GM12878 (cell line): Measurements from ENCODE around the gene DNAJC5. TPM values are rescaled to one million over a fixed set of nuclear protein-coding genes. Genes with fewer than 3 reads are reported as not detected.

Source experiments
- ATAC-seq: fragments of 200-7000 bp; cut with Tn5 transposase; 3 replicates; pipeline ENCODE4 v1.9.1; 2020; ENCODE audit warnings: mild to moderate bottlenecking, moderate library complexity
- BruUV-seq: library from RNA; stranded (reverse); fragments of 400-500 nt; replicated peaks from 2 replicates; lab custom pipeline; 2021; lab: Mats Ljungman, UMichigan
- CTCF ChIA-PET: fragments of 300-600 bp; sonication (Branson Sonifier 250); formaldehyde crosslinking; extraction: SDS; loops from one replicate; lab custom pipeline; 2021; ENCODE audit warnings: inconsistent platforms; lab: Yijun Ruan, JAX
- POLR2A ChIA-PET: fragments of 350-600 bp; formaldehyde crosslinking; extraction: SDS; loops from one replicate; lab custom pipeline; 2021; ENCODE audit warnings: inconsistent platforms; lab: Charles Lee
- RAD21 ChIA-PET: fragments of 300-600 bp; sonication (Branson Sonifier 250); formaldehyde crosslinking; loops from one replicate; lab custom pipeline; 2023; ENCODE audit warnings: antibody characterized with exemption; ENCODE audit not compliant: unreplicated experiment; lab: Charles Lee
- SMC1A ChIA-PET: fragments of 300-600 bp; sonication (Branson Sonifier 250); formaldehyde crosslinking; loops from one replicate; lab custom pipeline; 2023; ENCODE audit not compliant: unreplicated experiment, uncharacterized antibody; lab: Charles Lee
- DNase-seq: peaks from one replicate; pipeline ENCODE4 v3.0.0-alpha.2; 2011; ENCODE audit warnings: low read depth, low spot score
- FAIRE-seq: peaks from 3 replicates; lab custom pipeline; 2011; peaks lifted over from hg19 to GRCh38; lab: Jason Lieb, UNC
- H2AFZ ChIP-seq: 2 replicates; pipeline ENCODE4 v1.6.0; 2011; ENCODE audit warnings: low read depth, low read length, control low read depth; ENCODE audit not compliant: control insufficient read depth
- H3K27ac ChIP-seq: 2 replicates; pipeline ENCODE4 v1.5.1; 2011; ENCODE audit warnings: control low read depth; ENCODE audit not compliant: control insufficient read depth, insufficient read depth
- H3K27me3 ChIP-seq, 2 experiments: replicated peaks in 1 of 2; 2 replicates each; pipeline versions ENCODE4 v1.6.0 to v1.6.1; 2011; ENCODE audit warnings: low read length in 1 of 2; ENCODE audit not compliant: control insufficient read depth in 2 of 2, insufficient read depth in 2 of 2
- H3K36me3 ChIP-seq, 2 experiments: 2 replicates each; pipeline ENCODE4 v1.5.1; 2011; ENCODE audit warnings: low read length in 1 of 2; ENCODE audit not compliant: control insufficient read depth in 2 of 2, insufficient read depth in 2 of 2
- H3K4me1 ChIP-seq: 2 replicates; pipeline ENCODE4 v1.6.1; 2011; ENCODE audit warnings: mild to moderate bottlenecking, low read length, moderate library complexity, mixed read lengths; ENCODE audit not compliant: control insufficient read depth, insufficient read depth
- H3K4me2 ChIP-seq: 2 replicates; pipeline ENCODE4 v1.6.0; 2011; ENCODE audit warnings: control low read depth; ENCODE audit not compliant: control insufficient read depth, insufficient read depth
- H3K4me3 ChIP-seq: fragments of 200-600 bp; sonication (generic); 2 replicates; pipeline ENCODE4 v1.5.1; 2016
- H3K79me2 ChIP-seq: 2 replicates; pipeline ENCODE4 v1.6.0; 2011; ENCODE audit warnings: low read length; ENCODE audit not compliant: control insufficient read depth, insufficient read depth
- H3K9ac ChIP-seq: 2 replicates; pipeline ENCODE4 v1.8.0; 2011; ENCODE audit warnings: low read length, control low read depth, mixed read lengths; ENCODE audit not compliant: control insufficient read depth, insufficient read depth
- H3K9me3 ChIP-seq: replicated peaks from 3 replicates; pipeline ENCODE4 v1.5.1; 2011; ENCODE audit warnings: mild to moderate bottlenecking, low read length; ENCODE audit not compliant: control insufficient read depth, insufficient read depth
- H4K20me1 ChIP-seq: 2 replicates; pipeline ENCODE4 v1.6.0; 2011; ENCODE audit not compliant: control insufficient read depth, insufficient read depth
- DPF2 ChIP-seq: fragments of 450-650 bp; IDR thresholded peaks from 2 replicates; pipeline ENCODE4 v1.6.1; 2017; ENCODE audit warnings: mild to moderate bottlenecking
- E2F8 ChIP-seq: fragments of 450-650 bp; IDR thresholded peaks from 2 replicates; pipeline ENCODE4 v1.6.1; 2018; ENCODE audit warnings: mild to moderate bottlenecking, low read depth, moderate library complexity; ENCODE audit not compliant: partially characterized antibody
- EED ChIP-seq: sonication (generic); IDR thresholded peaks from 2 replicates; pipeline ENCODE4 v1.6.1; 2016; ENCODE audit warnings: antibody characterized with exemption, low read depth
- FOS ChIP-seq: IDR thresholded peaks from 3 replicates; pipeline ENCODE4 v1.6.1; 2011; ENCODE audit warnings: borderline replicate concordance; ENCODE audit not compliant: insufficient read length; ENCODE audit errors: extremely low read depth
- MEF2A ChIP-seq: IDR thresholded peaks from 2 replicates; pipeline ENCODE4 v1.6.1; 2011; ENCODE audit warnings: low read depth, mild to moderate bottlenecking, low read length, moderate library complexity; ENCODE audit not compliant: insufficient read depth
- NR2C1 ChIP-seq: fragments of 450-650 bp; IDR thresholded peaks from 2 replicates; pipeline ENCODE4 v1.6.1; 2017; ENCODE audit warnings: antibody characterized with exemption, mild to moderate bottlenecking, moderate library complexity
- PKNOX1 ChIP-seq: fragments of 450-650 bp; IDR thresholded peaks from 2 replicates; pipeline ENCODE4 v1.6.1; 2016; ENCODE audit warnings: mild to moderate bottlenecking
- POLR2A ChIP-seq: IDR thresholded peaks from 2 replicates; pipeline ENCODE4 v1.6.1; 2011; ENCODE audit warnings: low read depth, mild to moderate bottlenecking, low read length
- RAD21 ChIP-seq: IDR thresholded peaks from 2 replicates; pipeline ENCODE4 v1.6.1; 2011; ENCODE audit warnings: mild to moderate bottlenecking, low read depth, low read length, moderate library complexity; ENCODE audit not compliant: insufficient read depth
- RELB ChIP-seq: fragments of 450-650 bp; IDR thresholded peaks from 2 replicates; pipeline ENCODE4 v1.6.1; 2017; ENCODE audit warnings: low read depth, mild to moderate bottlenecking, moderate library complexity
- RUNX3 ChIP-seq: IDR thresholded peaks from 2 replicates; pipeline ENCODE4 v1.6.1; 2012; ENCODE audit warnings: low read length, inconsistent platforms
- SMAD1 ChIP-seq: fragments of 450-650 bp; IDR thresholded peaks from 2 replicates; pipeline ENCODE4 v1.6.1; 2018; ENCODE audit warnings: mild to moderate bottlenecking, low read depth; ENCODE audit not compliant: partially characterized antibody
- SREBF1 ChIP-seq: IDR thresholded peaks from 2 replicates; pipeline ENCODE4 v1.6.1; 2012; ENCODE audit warnings: mild to moderate bottlenecking, low read length
- ZBTB33 ChIP-seq: fragments of 450-650 bp; IDR thresholded peaks from 2 replicates; pipeline ENCODE4 v1.6.1; 2017; ENCODE audit warnings: mild to moderate bottlenecking
- WGBS: methylation state at CpG from one replicate; pipeline ENCODE4 v1.1.6; 2016; ENCODE audit warnings: low lambda C conversion rate; ENCODE audit not compliant: insufficient replicate concordance, insufficient coverage; ENCODE audit errors: missing lambda C conversion rate; 5-methylcytosine and 5-hydroxymethylcytosine counted together
- in situ Hi-C: fragments of 300-500 bp; cut with MboI; formaldehyde crosslinking; loops from 9 replicates; pipeline ENCODE4 v1.14.3; 2018; ENCODE audit warnings: mixed read lengths
- intact Hi-C: fragments of 100-400 bp; cut with micrococcal nuclease; formaldehyde crosslinking; loops from one replicate; pipeline ENCODE4 v1.14.2; 2022; ENCODE audit not compliant: unreplicated experiment
- polyA plus RNA-seq, 11 experiments: library from polyadenylated mRNA; depleted of rRNA in 4 of 11; unstranded in 6 of 11; stranded (reverse) in 5 of 11; fragments of >200 nt; fragmentation: Nextera tagmentation in 4 of 11; fragmentation: Illumina TruSeq in 1 of 11; extraction: Ambion mirVana in 4 of 11; extraction: Trizol in 1 of 11; gene quantifications; 1 replicate in 1 of 11; 2 replicates in 10 of 11; pipeline versions ENCODE4 v1.2.1 to v1.2.3, GENCODE V29; 2011 to 2016; ENCODE audit warnings: inconsistent platforms in 2 of 11, missing spikeins in 2 of 11, low read depth in 1 of 11
- total RNA-seq, 4 experiments: library from RNA; depleted of rRNA in 3 of 4; stranded (reverse); fragments of >200 nt in 3 of 4; fragmentation: Illumina TruSeq in 1 of 4; extraction: Trizol in 1 of 4; gene quantifications; 2 replicates each; pipeline versions ENCODE4 v1.2.1 to v1.2.3, GENCODE V29; 2013 to 2021

The DNAJC5 gene
- total and polyA plus RNA-seq, 10 of the 15 experiments (the other 5 are each of a cell fraction or from before 2014, with no cell fraction given), result 0.69 to 36.8 (median 17.0) TPM

- intact Hi-C loops (loop anchor here (1.0 kb wide), 1 partner anchor 60 kb away; the partner anchor contains the start of gene UCKL1), in situ Hi-C loops (no loop called here)
- ChIA-PET SMC1A (interaction anchor here (0.7 to 2.0 kb wide), 7 partner anchors 11 to 254 kb away, joined by 3 to 8 read pairs (median 3); partner anchors contain the start of gene TPD52L2), RAD21 (interaction anchor here (0.5 to 1.5 kb wide), 10 partner anchors 22 to 359 kb away, joined by 3 to 4 read pairs (median 3); partner anchors contain the start of genes PTK6 and RTEL1), POLR2A (interaction anchor here (0.6 to 1.2 kb wide), 7 partner anchors 8 to 254 kb away, joined by 3 to 6 read pairs (median 3); partner anchors contain the start of genes RGS19 and TPD52L2), CTCF (interaction anchor here (0.6 to 1.7 kb wide), 9 partner anchors 14 to 359 kb away, joined by 3 to 5 read pairs (median 3); partner anchors contain the start of genes PRPF6, PTK6 and UCKL1)
- FAIRE-seq (peak; percentile 95), ATAC-seq (peak; percentile 83), DNase-seq (no peak)
- no peaks in the 10 kb centered on the region for H3K27me3 ChIP-seq
- H2AFZ ChIP-seq, result no peak overlapping the region
- peak overlapping the region; percentile 68 for H3K9ac ChIP-seq
- peaks cover 7% of the 10 kb centered on the region for H3K4me1 ChIP-seq
- BruUV-seq, result TSS peak; percentile 68
- H3K79me2 ChIP-seq, result peaks cover 59% of the 10 kb centered on the region
- H3K4me2 ChIP-seq, result peak overlapping the region; percentile 97
- WGBS, result 27% methylated on average over 18 of the region's 18 CpGs
- H3K36me3 ChIP-seq, result no peaks in the 10 kb centered on the region; a peak in 2 of 4 replicates
- H3K9me3 ChIP-seq, result no peaks in the 10 kb centered on the region
- peak overlapping the region; percentile 86 for H3K4me3 ChIP-seq
- H4K20me1 ChIP-seq, result peaks cover 5% of the 10 kb centered on the region
- H3K27ac ChIP-seq, result peak overlapping the region; percentile 84
- TF ChIP-seq EED (peak; percentile 80), POLR2A (peak; percentile 61), ZBTB33 (no peak), MEF2A (0 out of 2 replicates have a peak, but pooled peaks have one; percentile 15), DPF2 (peak; percentile 28; the same call in 1 of the 2 replicates), SREBF1 (no peak), NR2C1 (peak; percentile 59; the same call in 1 of the 2 replicates), RAD21 (0 out of 2 replicates have a peak, but pooled peaks have one; percentile 8), RELB (0 out of 2 replicates have a peak, but pooled peaks have one; percentile 37), RUNX3 (0 out of 2 replicates have a peak, but pooled peaks have one; percentile 1), FOS (no peak), E2F8 (no peak), PKNOX1 (no peak; the same call in 1 of the 2 replicates), SMAD1 (peak; percentile 25)
Observed at GRCh38 chr20:63896264-63897105, 1.6 kb downstream of the DNAJC5 start.
